Measurements from ENCODE around the gene KAT7.
A peak's percentile ranks its signal among the peaks of the same experiment; 100 is the strongest.

Gene KAT7

DNA sequence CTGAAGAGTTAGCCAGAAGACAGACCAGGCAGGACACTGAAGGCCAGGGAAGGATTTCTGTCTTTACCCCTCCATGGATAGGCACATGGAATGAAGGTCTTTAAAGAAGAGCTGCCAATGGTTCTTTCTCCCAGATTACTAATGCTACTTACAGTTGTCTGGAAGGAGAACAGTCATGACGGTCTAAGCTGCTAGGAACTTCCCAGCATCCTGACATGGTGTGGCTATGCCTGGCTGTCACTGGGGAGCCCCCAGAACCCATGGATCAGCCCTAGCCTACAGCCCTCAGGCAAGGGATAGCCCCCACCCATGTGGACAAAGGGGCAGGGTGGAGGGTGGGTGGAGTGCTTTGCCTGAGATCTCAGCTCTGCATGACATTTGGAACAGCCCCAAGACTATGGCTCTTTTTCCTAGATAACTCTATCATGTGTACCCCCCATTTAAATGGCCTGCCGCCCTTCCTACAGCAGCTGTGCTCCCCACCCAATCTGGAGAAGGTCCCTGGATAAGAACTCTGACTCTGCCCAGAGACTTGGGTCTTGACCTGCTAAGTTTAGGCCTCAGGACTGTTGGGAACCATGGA, 9.2 kb upstream of the KAT7 start:
- H3K27ac ChIP-seq, result no peak overlapping the region
- DNase-seq (ENCODE audit: low spot score), result no peak
- TF ChIP-seq, protein P1, sequence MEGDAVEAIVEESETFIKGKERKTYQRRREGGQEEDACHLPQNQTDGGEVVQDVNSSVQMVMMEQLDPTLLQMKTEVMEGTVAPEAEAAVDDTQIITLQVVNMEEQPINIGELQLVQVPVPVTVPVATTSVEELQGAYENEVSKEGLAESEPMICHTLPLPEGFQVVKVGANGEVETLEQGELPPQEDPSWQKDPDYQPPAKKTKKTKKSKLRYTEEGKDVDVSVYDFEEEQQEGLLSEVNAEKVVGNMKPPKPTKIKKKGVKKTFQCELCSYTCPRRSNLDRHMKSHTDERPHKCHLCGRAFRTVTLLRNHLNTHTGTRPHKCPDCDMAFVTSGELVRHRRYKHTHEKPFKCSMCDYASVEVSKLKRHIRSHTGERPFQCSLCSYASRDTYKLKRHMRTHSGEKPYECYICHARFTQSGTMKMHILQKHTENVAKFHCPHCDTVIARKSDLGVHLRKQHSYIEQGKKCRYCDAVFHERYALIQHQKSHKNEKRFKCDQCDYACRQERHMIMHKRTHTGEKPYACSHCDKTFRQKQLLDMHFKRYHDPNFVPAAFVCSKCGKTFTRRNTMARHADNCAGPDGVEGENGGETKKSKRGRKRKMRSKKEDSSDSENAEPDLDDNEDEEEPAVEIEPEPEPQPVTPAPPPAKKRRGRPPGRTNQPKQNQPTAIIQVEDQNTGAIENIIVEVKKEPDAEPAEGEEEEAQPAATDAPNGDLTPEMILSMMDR (conservative IDR thresholded peaks at IDR 0.05; ENCODE audit: low read depth), result no peak
- POLR2A ChIA-PET (ENCODE audit: low non-redundant PET), result no interaction called here
- CTCF ChIA-PET, result no interaction called here

GRCh38 chr17:49779739-49780231, 8.7 kb upstream of the KAT7 start:
- H3K27ac ChIP-seq, result no peak overlapping the region
- CTCF ChIA-PET, result no interaction called here
- TF ChIP-seq, protein P1 (conservative IDR thresholded peaks at IDR 0.05; ENCODE audit: low read depth), result peak; percentile 47; the same call in 1 of the 2 replicates
- DNase-seq (ENCODE audit: low spot score), result peak; percentile 23
- POLR2A ChIA-PET (ENCODE audit: low non-redundant PET), result no interaction called here

DNA sequence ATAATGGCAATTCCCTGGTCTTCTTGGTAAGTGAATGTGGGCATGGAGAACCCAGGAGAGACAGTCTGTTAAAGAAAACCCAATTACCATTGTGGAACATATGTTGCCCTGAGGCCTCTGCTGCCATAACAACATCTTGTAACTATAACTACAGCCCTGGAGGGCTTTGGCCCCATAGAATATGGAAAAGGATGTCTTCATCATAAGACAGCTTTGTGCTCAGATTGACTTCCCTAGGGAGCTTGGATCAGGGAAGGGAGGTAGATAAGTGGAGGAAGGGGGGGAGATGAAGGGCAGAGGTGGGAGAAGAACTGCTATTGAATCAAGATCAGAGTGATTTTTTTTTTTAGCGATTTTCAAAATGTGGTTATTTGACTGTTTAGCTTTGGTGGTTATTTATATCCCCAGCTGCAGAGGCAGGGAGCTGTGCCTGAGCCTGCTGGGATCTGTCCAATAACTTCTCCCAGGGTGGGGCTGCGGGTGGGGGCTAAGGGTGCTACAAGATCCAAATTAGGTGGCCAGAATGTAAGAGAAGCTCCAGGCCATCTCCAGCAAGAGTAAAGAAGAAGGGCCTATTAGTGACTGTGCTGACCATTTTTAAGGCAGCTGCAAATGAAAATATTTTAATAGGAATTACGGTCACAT, 5.3 kb upstream of the KAT7 start:
- POLR2A ChIA-PET (ENCODE audit: low non-redundant PET), result interaction anchor here (0.7 kb wide), 1 partner anchor 736 kb away, joined by 5 read pairs; no protein-coding TSS in a partner anchor

GRCh38 chr17:49783791-49784190, 4.7 kb upstream of the KAT7 start:
- CTCF ChIA-PET, result interaction anchor here (2.1 kb wide), 1 partner anchor 76 kb away, joined by 6 read pairs; the partner anchor contains the start of gene SLC35B1
- no peak for DNase-seq (ENCODE audit: low spot score)
- H3K27ac ChIP-seq, result no peak overlapping the region
- TF ChIP-seq, protein P1 (conservative IDR thresholded peaks at IDR 0.05; ENCODE audit: low read depth), result no peak
- POLR2A ChIA-PET (ENCODE audit: low non-redundant PET), result interaction anchor here (0.7 kb wide), 1 partner anchor 736 kb away, joined by 5 read pairs; no protein-coding TSS in a partner anchor

More for the DNA sequence above, 5.3 kb upstream of the KAT7 start:
- DNase-seq (ENCODE audit: low spot score), result no peak
- CTCF ChIA-PET, result interaction anchor here (0.7 to 2.1 kb wide), 2 partner anchors 10 to 75 kb away, joined by 5 to 6 read pairs; partner anchors contain the start of gene SLC35B1
- TF ChIP-seq, protein P1 (conservative IDR thresholded peaks at IDR 0.05; ENCODE audit: low read depth), result no peak
- H3K27ac ChIP-seq, result no peak overlapping the region

DNA sequence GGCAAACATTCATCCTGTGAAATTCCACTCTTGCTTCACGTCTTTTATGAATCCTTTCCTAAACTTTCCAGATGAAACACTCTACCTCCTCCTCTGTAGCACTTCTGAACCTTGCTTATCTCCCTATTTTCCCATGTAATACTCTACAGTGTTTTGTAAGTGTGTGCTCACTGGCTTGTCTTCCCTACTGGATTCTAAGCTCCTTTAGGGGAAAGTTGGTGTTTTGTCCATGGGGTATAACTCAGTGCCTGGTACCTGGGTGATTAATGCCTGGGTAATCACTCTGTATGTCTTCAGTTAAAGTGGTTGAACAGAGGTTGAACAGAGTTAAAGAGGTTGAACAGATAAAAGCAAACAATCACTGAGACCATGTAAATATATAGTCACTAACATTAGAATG, 3.8 kb upstream of the KAT7 start:
- CTCF ChIA-PET, result interaction anchor here (2.1 kb wide), 1 partner anchor 76 kb away, joined by 6 read pairs; the partner anchor contains the start of gene SLC35B1
- TF ChIP-seq, protein P1 (conservative IDR thresholded peaks at IDR 0.05; ENCODE audit: low read depth), result no peak
- POLR2A ChIA-PET (ENCODE audit: low non-redundant PET), result no interaction called here

GRCh38 chr17:49787884-49788477, 500 bp upstream of the KAT7 start:
- DNase-seq (ENCODE audit: low spot score), result no peak
- POLR2A ChIA-PET (ENCODE audit: low non-redundant PET), result interaction anchor here (1.2 kb wide), 1 partner anchor 24 kb away, joined by 3 read pairs; the partner anchor contains the start of gene FAM117A
- CTCF ChIA-PET, result interaction anchor here (0.6 to 1.4 kb wide), 5 partner anchors 10 to 1805 kb away, joined by 3 to 5 read pairs (median 3); partner anchors contain the start of gene NXPH3
- TF ChIP-seq, protein P1 (conservative IDR thresholded peaks at IDR 0.05; ENCODE audit: low read depth), result no peak
- peak overlapping the region; percentile 96 for H3K27ac ChIP-seq

More for the DNA sequence above, 3.8 kb upstream of the KAT7 start:
- H3K27ac ChIP-seq, result no peak overlapping the region
- DNase-seq (ENCODE audit: low spot score), result no peak

All from RWPE1 (cell line).